Measurements from ENCODE around the gene PLAC1.

Gene PLAC1

GRCh38 chrX:134660627-134661026, 2.4 kb upstream of the PLAC1 start:
- DNase-seq (ENCODE audit: low spot score), result no peak
- POLR2A ChIA-PET (ENCODE audit: low non-redundant PET), result no interaction called here
- no peak for TF ChIP-seq CTCF (conservative IDR thresholded peaks at IDR 0.05; ENCODE audit: low read depth)
- no peak overlapping the region for H3K27ac ChIP-seq
- CTCF ChIA-PET, result interaction anchor here (0.7 kb wide), 1 partner anchor 1806 kb away, joined by 5 read pairs; no protein-coding TSS in a partner anchor

GRCh38 chrX:134659761-134660160, 1.5 kb upstream of the PLAC1 start:
- DNase-seq (ENCODE audit: low spot score), result no peak
- no peak for TF ChIP-seq CTCF (conservative IDR thresholded peaks at IDR 0.05; ENCODE audit: low read depth)
- no peak overlapping the region for H3K27ac ChIP-seq
- POLR2A ChIA-PET (ENCODE audit: low non-redundant PET), result no interaction called here
- CTCF ChIA-PET, result no interaction called here

DNA sequence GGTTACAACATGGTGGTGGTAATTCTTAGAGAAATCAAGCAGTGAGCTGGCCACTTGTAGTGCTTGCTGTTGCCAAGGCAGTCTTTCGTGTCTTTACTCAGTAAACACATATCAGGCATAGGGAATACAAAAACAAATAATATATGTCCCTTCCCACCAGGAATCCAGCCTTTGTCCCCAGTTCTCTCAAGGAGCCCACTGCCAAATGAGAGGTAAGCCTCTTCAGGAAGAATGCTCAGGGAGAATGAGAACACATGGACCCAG, 421 bp upstream of the PLAC1 start:
- H3K27ac ChIP-seq, result no peak overlapping the region
- CTCF ChIA-PET, result no interaction called here
- no peak for TF ChIP-seq CTCF (conservative IDR thresholded peaks at IDR 0.05; ENCODE audit: low read depth)
- POLR2A ChIA-PET (ENCODE audit: low non-redundant PET), result no interaction called here
- DNase-seq (ENCODE audit: low spot score), result no peak

DNA sequence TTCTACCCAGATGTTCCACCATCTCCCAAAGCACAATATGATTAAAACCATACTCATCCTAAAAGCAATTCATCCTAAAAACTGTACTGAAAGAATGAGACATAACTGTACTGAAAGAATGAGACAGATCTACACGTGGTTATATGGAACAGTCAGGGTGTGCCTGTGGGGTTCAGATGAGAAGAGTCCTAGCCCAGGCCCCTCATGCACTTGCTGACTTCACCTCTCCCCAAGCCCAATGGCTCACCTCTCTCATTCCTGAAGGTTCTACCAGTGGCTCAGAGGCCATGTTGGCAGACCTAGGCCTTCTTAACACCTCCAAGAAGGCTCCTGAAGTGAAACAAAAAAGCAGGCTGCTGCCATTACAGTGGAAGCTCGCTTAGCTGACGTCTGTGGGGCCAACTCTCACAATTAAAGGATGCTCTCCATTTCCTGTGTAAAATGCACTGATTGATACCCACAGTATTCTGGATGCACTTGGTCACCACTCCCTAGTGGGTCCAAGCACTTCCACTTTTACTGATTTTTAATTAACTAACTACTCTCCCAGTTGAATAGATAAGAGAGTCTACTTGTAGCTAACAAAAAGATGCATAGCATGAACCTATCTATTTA, 3.8 kb downstream of the PLAC1 start:
- TF ChIP-seq CTCF (conservative IDR thresholded peaks at IDR 0.05; ENCODE audit: low read depth), result no peak
- CTCF ChIA-PET, result no interaction called here

DNA sequence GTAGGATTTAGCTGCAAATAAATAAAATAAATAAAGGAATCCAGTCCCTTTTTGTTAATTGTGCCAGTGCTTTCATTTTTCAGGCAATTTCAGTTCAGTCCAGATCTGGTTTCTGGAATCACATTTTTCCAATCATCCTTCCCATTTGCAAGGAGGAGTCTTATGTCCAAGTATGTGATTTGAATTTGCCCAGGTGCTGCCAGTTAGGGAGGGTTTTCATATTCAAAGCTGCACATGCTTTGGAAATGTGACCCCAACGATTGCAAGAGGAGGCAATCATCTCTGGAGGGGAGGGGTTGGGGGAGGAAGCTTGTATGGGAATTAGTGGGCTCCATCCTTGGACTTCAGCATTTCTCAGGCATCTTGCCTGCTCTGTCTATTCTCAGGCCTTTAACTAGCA, 4.4 kb downstream of the PLAC1 start:
- DNase-seq (ENCODE audit: low spot score), result no peak
- ChIA-PET CTCF (no interaction called here), POLR2A (ENCODE audit: low non-redundant PET) (no interaction called here)
- H3K27ac ChIP-seq, result no peak overlapping the region
- no peak for TF ChIP-seq CTCF (conservative IDR thresholded peaks at IDR 0.05; ENCODE audit: low read depth)

More for the DNA sequence above, 3.8 kb downstream of the PLAC1 start:
- POLR2A ChIA-PET (ENCODE audit: low non-redundant PET), result no interaction called here
- no peak overlapping the region for H3K27ac ChIP-seq
- DNase-seq (ENCODE audit: low spot score), result no peak

DNA sequence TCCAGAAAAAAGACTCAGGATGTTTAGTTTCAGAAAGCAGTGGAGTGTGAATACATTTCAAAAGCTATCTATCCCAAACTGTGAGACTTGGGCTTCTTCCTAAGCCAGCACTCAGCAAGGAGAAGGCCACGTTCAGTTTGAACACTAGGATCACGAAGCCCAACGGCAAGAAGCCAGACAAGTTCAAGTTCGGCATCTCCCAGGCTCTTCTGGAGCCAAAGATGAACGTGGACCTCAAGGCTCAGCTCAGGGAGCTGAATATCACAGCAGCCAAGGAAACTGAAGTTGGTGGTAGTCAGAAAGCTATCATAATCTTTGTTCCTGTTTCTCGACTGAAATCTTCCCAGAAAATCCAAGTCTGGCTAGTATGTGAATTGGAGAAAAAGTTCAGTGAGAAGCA, 7.6 kb downstream of the PLAC1 start:
- DNase-seq (ENCODE audit: low spot score), result no peak
- no peak overlapping the region for H3K27ac ChIP-seq
- TF ChIP-seq CTCF (conservative IDR thresholded peaks at IDR 0.05; ENCODE audit: low read depth), result no peak
- ChIA-PET POLR2A (ENCODE audit: low non-redundant PET) (no interaction called here), CTCF (interaction anchor here (0.7 kb wide), 1 partner anchor 101 kb away, joined by 4 read pairs; no protein-coding TSS in a partner anchor)

DNA sequence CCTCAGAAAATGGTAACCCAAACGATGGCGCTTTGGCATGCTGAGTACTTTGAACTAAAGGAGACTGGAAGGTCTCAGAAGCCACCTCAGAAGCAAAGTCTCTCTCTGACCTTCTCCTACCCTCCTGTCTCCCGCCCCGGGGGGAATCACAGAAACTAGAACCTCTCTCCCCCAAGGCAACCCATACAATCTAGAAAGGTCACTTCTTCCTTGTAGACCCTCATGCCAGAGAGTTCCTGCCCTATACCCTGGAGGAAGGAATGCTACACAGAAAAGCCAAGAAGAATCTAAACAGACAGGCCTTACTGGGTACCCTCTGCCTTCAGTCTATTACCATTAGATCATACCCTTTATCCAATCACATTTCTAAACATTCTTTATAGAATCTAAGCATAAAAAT, 8.5 kb downstream of the PLAC1 start:
- DNase-seq (ENCODE audit: low spot score), result no peak
- CTCF ChIA-PET, result no interaction called here
- no peak for TF ChIP-seq CTCF (conservative IDR thresholded peaks at IDR 0.05; ENCODE audit: low read depth)
- no peak overlapping the region for H3K27ac ChIP-seq
- POLR2A ChIA-PET (ENCODE audit: low non-redundant PET), result no interaction called here
